ENCODE results near the gene SLC25A23. TPM values are rescaled to one million over a fixed set of nuclear protein-coding genes. Genes with fewer than 3 reads are reported as not detected.
A peak's percentile ranks its signal among the peaks of the same experiment; 100 is the strongest.

SLC25A23 gene
- 46.7 TPM for polyA plus RNA-seq (2012; ENCODE audit: insufficient read length, low read depth)

DNA sequence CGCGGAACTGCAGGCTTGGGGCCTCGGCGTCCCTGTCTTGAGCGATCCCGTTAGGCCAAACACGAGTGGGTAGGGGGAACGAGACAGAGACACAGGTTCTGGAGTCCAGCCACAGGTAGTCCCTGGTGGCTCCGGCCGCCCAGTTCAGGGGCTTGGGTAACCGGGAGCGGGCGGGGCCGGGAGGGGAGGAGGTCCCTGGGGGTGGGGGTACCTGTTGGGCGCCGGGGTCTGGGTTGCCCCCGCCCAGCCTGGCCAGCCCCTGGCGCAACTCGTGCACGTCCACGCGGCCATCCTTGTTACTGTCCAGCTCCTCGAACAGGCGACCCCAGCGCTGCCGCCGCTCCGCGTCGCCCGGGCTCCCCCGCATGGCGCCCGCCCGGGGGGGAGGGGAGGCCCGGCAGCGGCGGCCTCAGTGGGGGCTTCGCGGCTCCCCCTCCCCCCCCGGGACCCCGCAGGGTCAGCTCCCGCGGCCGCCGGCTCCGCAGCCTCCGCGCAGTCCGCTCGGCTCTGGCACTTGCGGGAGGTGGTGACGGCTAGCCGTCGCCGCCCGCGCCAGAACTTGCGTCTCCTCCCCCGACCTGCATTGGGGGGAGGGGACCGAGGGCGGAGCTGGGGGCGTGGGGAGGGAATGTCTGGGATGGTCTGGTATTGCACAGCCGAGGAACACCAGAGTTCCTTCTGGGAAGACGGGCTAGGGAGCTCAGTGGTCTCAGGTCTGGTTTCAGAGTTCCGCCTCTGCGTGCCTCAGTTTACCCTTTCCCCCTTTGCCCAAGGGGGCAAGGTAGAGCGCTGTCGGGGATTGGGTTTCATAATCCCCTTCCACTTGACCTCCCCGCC is at the start of gene SLC25A23:
Gene SLC25A23, minus strand, starts transcription at position 531 of the 837 bp plus-strand sequence. Its CDS starts 164 bp downstream, at position 367.
- 0 out of 4 replicates have a peak, but pooled peaks of 1 of the 2 experiments have one; percentile 19 for TF ChIP-seq REST (IDR thresholded peaks at IDR 0.05; ENCODE audit: insufficient read depth in 1 of 2, low read depth in 2 of 2, low read length in 2 of 2)
- peak; percentile 34; the same call in 1 of the 2 replicates for TF ChIP-seq POLR2AphosphoS5 (IDR thresholded peaks at IDR 0.05; ENCODE audit: low read depth, low read length)
- no peak for TF ChIP-seq SIN3A (IDR thresholded peaks at IDR 0.05; ENCODE audit: borderline replicate concordance, insufficient read depth, low read length)
- peak; percentile 79 for TF ChIP-seq FOXP2 (optimal IDR thresholded peaks at IDR 0.05; ENCODE audit: borderline replicate concordance, extremely low read depth, extremely low read length, insufficient read depth)

DNA sequence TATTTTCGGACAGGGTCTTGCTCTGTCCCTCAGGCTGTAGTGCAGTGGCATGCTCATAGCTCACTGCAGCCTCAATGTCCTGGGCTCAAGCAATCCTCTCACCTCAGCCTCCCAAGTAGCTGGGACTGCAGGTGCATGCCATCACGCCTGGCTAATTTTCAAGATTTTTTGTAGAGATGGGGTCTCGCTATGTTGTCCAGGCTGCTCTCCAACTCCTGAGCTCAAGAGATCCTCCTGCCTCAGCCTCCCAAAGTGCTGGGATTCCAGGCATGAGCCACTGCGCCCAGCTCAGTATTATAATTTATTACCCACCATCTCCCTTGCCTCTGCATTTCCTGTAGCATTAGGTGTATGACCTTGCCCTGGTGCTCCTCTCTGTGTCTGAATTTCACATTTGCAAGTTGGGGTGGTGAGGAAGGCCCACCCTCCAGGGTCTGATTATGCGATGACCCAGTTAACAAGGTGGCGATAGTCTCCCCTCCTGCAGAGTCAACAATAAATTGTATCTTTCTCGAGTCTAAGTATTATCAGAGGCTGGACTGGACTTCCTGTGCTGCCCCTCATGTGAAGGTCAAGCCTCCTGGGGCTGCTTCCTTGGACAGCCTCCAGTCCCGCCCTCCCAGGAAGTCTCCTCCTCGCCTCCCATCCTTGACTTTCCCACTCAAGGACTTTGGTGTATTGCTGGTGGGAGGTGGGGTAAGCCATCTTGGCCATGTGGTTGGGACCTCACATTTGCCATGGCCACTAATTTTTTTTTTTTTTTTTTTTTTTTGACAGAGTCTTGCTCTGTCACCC is 44.0 kb upstream of the SLC25A23 start:
- TF ChIP-seq POLR2AphosphoS5 (IDR thresholded peaks at IDR 0.05; ENCODE audit: low read depth, low read length) (no peak), SIN3A (IDR thresholded peaks at IDR 0.05; ENCODE audit: borderline replicate concordance, insufficient read depth, low read length) (no peak), FOXP2 (optimal IDR thresholded peaks at IDR 0.05; ENCODE audit: borderline replicate concordance, extremely low read depth, extremely low read length, insufficient read depth) (no peak), REST (IDR thresholded peaks at IDR 0.05; ENCODE audit: insufficient read depth in 1 of 2, low read depth in 2 of 2, low read length in 2 of 2) (no peak), TAF1 (IDR thresholded peaks at IDR 0.05; ENCODE audit: borderline replicate concordance, insufficient read depth, low read length) (no peak)

DNA sequence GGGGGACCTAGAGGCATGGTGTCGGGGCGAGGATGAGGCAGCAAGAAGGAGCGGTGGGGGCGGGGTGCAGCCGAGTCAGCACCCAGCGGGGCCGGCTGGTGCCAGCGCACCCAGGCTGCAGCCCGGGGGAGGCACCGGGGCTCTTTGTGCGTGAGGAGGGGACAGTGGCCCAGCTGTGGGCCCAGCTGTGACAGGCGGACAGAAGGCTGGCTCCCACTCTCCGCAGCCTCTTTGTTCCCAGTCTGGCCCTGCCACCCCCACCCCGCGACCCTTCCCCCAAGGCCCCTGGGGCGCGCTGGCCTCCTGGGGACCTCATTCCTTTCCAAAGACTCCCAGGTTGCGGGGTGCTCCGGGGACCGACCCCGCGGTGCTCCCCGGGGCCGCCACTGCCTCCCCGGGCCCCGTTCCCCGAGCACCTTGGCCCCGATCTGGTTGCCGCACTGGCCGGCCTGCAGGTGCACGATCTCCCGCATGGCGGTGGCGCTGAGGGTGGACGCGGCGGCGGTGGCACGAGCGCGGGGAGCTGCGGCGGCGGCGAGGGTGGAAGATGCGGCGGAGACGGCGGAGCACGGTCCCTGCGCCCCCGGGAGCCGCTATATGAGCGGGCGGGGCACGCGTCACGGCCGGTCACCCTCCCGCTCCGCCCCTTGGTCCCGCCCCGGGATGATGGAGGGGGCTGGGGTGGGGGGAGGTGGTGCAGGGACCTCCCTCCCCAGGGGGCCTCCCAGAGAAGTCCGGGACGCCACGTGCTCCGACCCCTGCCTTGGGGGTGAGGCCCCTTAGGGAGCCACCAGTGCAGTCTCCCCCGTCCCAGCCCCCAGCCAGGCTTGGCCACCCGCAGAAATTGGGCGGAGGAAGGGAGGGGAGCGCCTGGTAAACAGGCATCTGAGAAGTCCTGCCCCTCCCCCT is 42.4 kb upstream of the SLC25A23 start, which contains the start of gene TUBB4A:
Gene TUBB4A, minus strand, starts transcription at position 570 of the 909 bp plus-strand sequence. Its CDS starts 97 bp downstream, at position 473.
- no peak for TF ChIP-seq POLR2AphosphoS5 (IDR thresholded peaks at IDR 0.05; ENCODE audit: low read depth, low read length)
- TF ChIP-seq REST (IDR thresholded peaks at IDR 0.05; ENCODE audit: insufficient read depth in 1 of 2, low read depth in 2 of 2, low read length in 2 of 2): no peak
- TF ChIP-seq FOXP2 (optimal IDR thresholded peaks at IDR 0.05; ENCODE audit: borderline replicate concordance, extremely low read depth, extremely low read length, insufficient read depth): no peak
- no peak for TF ChIP-seq TAF1 (IDR thresholded peaks at IDR 0.05; ENCODE audit: borderline replicate concordance, insufficient read depth, low read length)
- TF ChIP-seq SIN3A (IDR thresholded peaks at IDR 0.05; ENCODE audit: borderline replicate concordance, insufficient read depth, low read length): no peak

GRCh38 chr19:6500837-6501739 is 41.5 kb upstream of the SLC25A23 start:
- TF ChIP-seq SIN3A (IDR thresholded peaks at IDR 0.05; ENCODE audit: borderline replicate concordance, insufficient read depth, low read length) (no peak), FOXP2 (optimal IDR thresholded peaks at IDR 0.05; ENCODE audit: borderline replicate concordance, extremely low read depth, extremely low read length, insufficient read depth) (no peak), REST (IDR thresholded peaks at IDR 0.05; ENCODE audit: insufficient read depth in 1 of 2, low read depth in 2 of 2, low read length in 2 of 2) (no peak), POLR2AphosphoS5 (IDR thresholded peaks at IDR 0.05; ENCODE audit: low read depth, low read length) (no peak), TAF1 (IDR thresholded peaks at IDR 0.05; ENCODE audit: borderline replicate concordance, insufficient read depth, low read length) (no peak)

Data from PFSK-1 (cell line).